Adrenal gland (tissue), 5 donors: ENCODE measurements around the gene DUS2.

Source experiments
- POLR2A ChIP-seq, 2 donors: fragments of 450-650 bp; IDR thresholded peaks; one replicate each; pipeline ENCODE4 v1.6.1; 2017; ENCODE audit warnings: antibody characterized with exemption in 2 of 2, mild to moderate bottlenecking in 2 of 2, moderate library complexity in 1 of 2
- TF ChIP-seq, protein P1 (sequence below), 6 experiments: fragments of 450-650 bp in 4 of 6; fragments of 200-600 bp in 2 of 6; sonication (generic) in 1 of 6; IDR thresholded peaks; 1 replicate in 5 of 6; 2 replicates in 1 of 6; pipeline versions ENCODE4 v1.5.1 to v1.8.0; 2016 to 2021; ENCODE audit warnings: antibody characterized with exemption in 6 of 6, mild to moderate bottlenecking in 2 of 6, moderate library complexity in 1 of 6
- donor health status: DM: no; HTN: no; CAD: no.

DNA sequence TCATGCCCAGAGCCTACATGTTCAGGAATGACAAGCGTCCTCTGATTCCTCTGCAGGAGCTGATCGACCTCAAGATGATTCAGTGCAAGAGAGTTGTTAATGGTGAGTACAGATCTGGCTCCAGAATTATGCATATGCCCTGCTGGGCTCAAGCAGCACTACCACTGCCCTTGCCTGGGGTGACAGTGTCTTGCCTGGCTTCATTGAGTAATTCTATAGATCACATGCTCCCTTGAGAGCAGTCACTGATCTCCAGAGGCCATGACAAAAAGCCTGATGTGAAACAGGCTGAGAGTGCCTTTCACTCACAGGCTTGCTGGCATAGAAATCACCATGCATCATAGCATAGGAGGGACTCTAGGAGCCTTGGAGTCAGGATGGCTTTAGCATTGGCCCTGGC, 26.4 kb downstream of the DUS2 start:
- TF ChIP-seq, protein P1, sequence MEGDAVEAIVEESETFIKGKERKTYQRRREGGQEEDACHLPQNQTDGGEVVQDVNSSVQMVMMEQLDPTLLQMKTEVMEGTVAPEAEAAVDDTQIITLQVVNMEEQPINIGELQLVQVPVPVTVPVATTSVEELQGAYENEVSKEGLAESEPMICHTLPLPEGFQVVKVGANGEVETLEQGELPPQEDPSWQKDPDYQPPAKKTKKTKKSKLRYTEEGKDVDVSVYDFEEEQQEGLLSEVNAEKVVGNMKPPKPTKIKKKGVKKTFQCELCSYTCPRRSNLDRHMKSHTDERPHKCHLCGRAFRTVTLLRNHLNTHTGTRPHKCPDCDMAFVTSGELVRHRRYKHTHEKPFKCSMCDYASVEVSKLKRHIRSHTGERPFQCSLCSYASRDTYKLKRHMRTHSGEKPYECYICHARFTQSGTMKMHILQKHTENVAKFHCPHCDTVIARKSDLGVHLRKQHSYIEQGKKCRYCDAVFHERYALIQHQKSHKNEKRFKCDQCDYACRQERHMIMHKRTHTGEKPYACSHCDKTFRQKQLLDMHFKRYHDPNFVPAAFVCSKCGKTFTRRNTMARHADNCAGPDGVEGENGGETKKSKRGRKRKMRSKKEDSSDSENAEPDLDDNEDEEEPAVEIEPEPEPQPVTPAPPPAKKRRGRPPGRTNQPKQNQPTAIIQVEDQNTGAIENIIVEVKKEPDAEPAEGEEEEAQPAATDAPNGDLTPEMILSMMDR (IDR thresholded peaks at IDR 0.05), result no peak
- no peak for TF ChIP-seq POLR2A (IDR thresholded peaks at IDR 0.05)
